Choroid plexus epithelial cell (primary cell): ENCODE measurements around the gene SPATC1L.
"Not testable (repeated sequence)": the region's sequence is repeated elsewhere in the genome, so short reads cannot be mapped to it uniquely, and the experiment has no call there.

Experiments
- DNase-seq: peaks from one replicate; pipeline ENCODE4 v3.0.0-alpha.2; 2010; ENCODE audit warnings: low read depth
- H3K4me3 ChIP-seq: 2 replicates; pipeline ENCODE4 v1.5.1; 2011; ENCODE audit warnings: low read depth, mild to moderate bottlenecking, control low read depth, low read length, moderate library complexity
- CTCF ChIP-seq: conservative IDR thresholded peaks from 2 replicates; pipeline ENCODE4 v1.5.1; 2011; ENCODE audit warnings: low read depth, mild to moderate bottlenecking, control low read depth, inconsistent platforms, low read length, moderate library complexity

SPATC1L gene

GRCh38 chr21:46178961-46179360 is 5.3 kb downstream of the SPATC1L start:
- no peak overlapping the region for H3K4me3 ChIP-seq

GRCh38 chr21:46176443-46177129 is 7.7 kb downstream of the SPATC1L start:
- DNase-seq, H3K4me3 ChIP-seq: not testable (repeated sequence)

More at GRCh38 chr21:46178961-46179360, 5.3 kb downstream of the SPATC1L start:
- no peak for DNase-seq
- no peak for TF ChIP-seq CTCF

- no peak for DNase-seq
- TF ChIP-seq CTCF: no peak
- H3K4me3 ChIP-seq: no peak overlapping the region
These were observed 10.7 kb downstream of the SPATC1L start for GRCh38 chr21:46173573-46173972.

GRCh38 chr21:46172863-46173528 is 11.3 kb downstream of the SPATC1L start:
- H3K4me3 ChIP-seq: no peak overlapping the region

GRCh38 chr21:46171996-46172862 is 12.0 kb downstream of the SPATC1L start:
- TF ChIP-seq CTCF: no peak
- DNase-seq: no peak

More at GRCh38 chr21:46172863-46173528, 11.3 kb downstream of the SPATC1L start:
- DNase-seq: no peak
- no peak for TF ChIP-seq CTCF

GRCh38 chr21:46171585-46171984 is 12.7 kb downstream of the SPATC1L start:
- TF ChIP-seq CTCF: no peak
- H3K4me3 ChIP-seq: no peak overlapping the region
- no peak for DNase-seq

More at GRCh38 chr21:46171996-46172862, 12.0 kb downstream of the SPATC1L start:
- H3K4me3 ChIP-seq: no peak overlapping the region

GRCh38 chr21:46170436-46171193 is 13.6 kb downstream of the SPATC1L start:
- not testable (repeated sequence) for DNase-seq

More at GRCh38 chr21:46170436-46171193, 13.6 kb downstream of the SPATC1L start:
- H3K4me3 ChIP-seq: not testable (repeated sequence)
